ENCODE data around the gene STXBP6.

The STXBP6 gene

GRCh38 chr14:24978862-24979724 lies 70.9 kb downstream of the STXBP6 start:
- no peak overlapping the region for H3K27ac ChIP-seq (ENCODE audit: low read length)
- H3K4me1 ChIP-seq (ENCODE audit: control insufficient read depth in 1 of 2, insufficient read depth in 2 of 2, low read length in 2 of 2), result peaks cover 13 to 20% of the 10 kb centered on the region in 2 donors

GRCh38 chr14:24976602-24977001 lies 73.3 kb downstream of the STXBP6 start:
- no peaks in the 10 kb centered on the region for H3K27me3 ChIP-seq (ENCODE audit: low read depth, low read length)
- H3K4me3 ChIP-seq (ENCODE audit: low read depth in 1 of 2, low read length in 2 of 2), result no peak overlapping the region
- H3K27ac ChIP-seq (ENCODE audit: low read length), result no peak overlapping the region
- H3K9me3 ChIP-seq (ENCODE audit: control insufficient read depth in 1 of 2, low read length in 2 of 2), result no peaks in the 10 kb centered on the region
- H3K4me1 ChIP-seq (ENCODE audit: control insufficient read depth in 1 of 2, insufficient read depth in 2 of 2, low read length in 2 of 2), result peaks cover 13 to 27% of the 10 kb centered on the region in 2 donors
- no peaks in the 10 kb centered on the region for H3K36me3 ChIP-seq (ENCODE audit: control insufficient read depth in 1 of 2, insufficient read depth in 2 of 2, low read length in 2 of 2)

More at GRCh38 chr14:24978862-24979724, 70.9 kb downstream of the STXBP6 start:
- H3K36me3 ChIP-seq (ENCODE audit: control insufficient read depth in 1 of 2, insufficient read depth in 2 of 2, low read length in 2 of 2), result no peaks in the 10 kb centered on the region
- no peaks in the 10 kb centered on the region for H3K9me3 ChIP-seq (ENCODE audit: control insufficient read depth in 1 of 2, low read length in 2 of 2)
- no peaks in the 10 kb centered on the region for H3K27me3 ChIP-seq (ENCODE audit: low read depth, low read length)
- no peak overlapping the region for H3K4me3 ChIP-seq (ENCODE audit: low read depth in 1 of 2, low read length in 2 of 2)

- Histone ChIP-seq H3K27me3 (ENCODE audit: low read depth, low read length) (no peaks in the 10 kb centered on the region), H3K36me3 (ENCODE audit: control insufficient read depth in 1 of 2, insufficient read depth in 2 of 2, low read length in 2 of 2) (no peaks in the 10 kb centered on the region), H3K27ac (ENCODE audit: low read length) (no peak overlapping the region), H3K4me3 (ENCODE audit: low read depth in 1 of 2, low read length in 2 of 2) (no peak overlapping the region), H3K9me3 (ENCODE audit: control insufficient read depth in 1 of 2, low read length in 2 of 2) (no peaks in the 10 kb centered on the region), H3K4me1 (ENCODE audit: control insufficient read depth in 1 of 2, insufficient read depth in 2 of 2, low read length in 2 of 2) (peaks cover 13 to 33% of the 10 kb centered on the region in 2 donors)
These were observed 74.6 kb downstream of the STXBP6 start for GRCh38 chr14:24975393-24975792.

- Histone ChIP-seq H3K4me3 (ENCODE audit: low read depth in 1 of 2, low read length in 2 of 2) (no peak overlapping the region), H3K27me3 (ENCODE audit: low read depth, low read length) (no peaks in the 10 kb centered on the region), H3K9me3 (ENCODE audit: control insufficient read depth in 1 of 2, low read length in 2 of 2) (no peaks in the 10 kb centered on the region), H3K27ac (ENCODE audit: low read length) (no peak overlapping the region), H3K36me3 (ENCODE audit: control insufficient read depth in 1 of 2, insufficient read depth in 2 of 2, low read length in 2 of 2) (no peaks in the 10 kb centered on the region), H3K4me1 (ENCODE audit: control insufficient read depth in 1 of 2, insufficient read depth in 2 of 2, low read length in 2 of 2) (peaks cover 13 to 33% of the 10 kb centered on the region in 2 donors)
These were observed 75.2 kb downstream of the STXBP6 start for GRCh38 chr14:24974591-24975374.

GRCh38 chr14:24972844-24973243 lies 77.1 kb downstream of the STXBP6 start:
- Histone ChIP-seq H3K36me3 (ENCODE audit: control insufficient read depth in 1 of 2, insufficient read depth in 2 of 2, low read length in 2 of 2) (no peaks in the 10 kb centered on the region), H3K9me3 (ENCODE audit: control insufficient read depth in 1 of 2, low read length in 2 of 2) (no peaks in the 10 kb centered on the region), H3K4me3 (ENCODE audit: low read depth in 1 of 2, low read length in 2 of 2) (no peak overlapping the region), H3K27ac (ENCODE audit: low read length) (no peak overlapping the region), H3K4me1 (ENCODE audit: control insufficient read depth in 1 of 2, insufficient read depth in 2 of 2, low read length in 2 of 2) (peaks cover 0 to 33% of the 10 kb centered on the region in 2 donors), H3K27me3 (ENCODE audit: low read depth, low read length) (no peaks in the 10 kb centered on the region)

- no peaks in the 10 kb centered on the region for H3K9me3 ChIP-seq (ENCODE audit: control insufficient read depth in 1 of 2, low read length in 2 of 2)
- H3K27ac ChIP-seq (ENCODE audit: low read length), result no peak overlapping the region
- peaks cover 0 to 45% of the 10 kb centered on the region in 2 donors for H3K4me1 ChIP-seq (ENCODE audit: control insufficient read depth in 1 of 2, insufficient read depth in 2 of 2, low read length in 2 of 2)
- H3K27me3 ChIP-seq (ENCODE audit: low read depth, low read length), result no peaks in the 10 kb centered on the region
- no peaks in the 10 kb centered on the region for H3K36me3 ChIP-seq (ENCODE audit: control insufficient read depth in 1 of 2, insufficient read depth in 2 of 2, low read length in 2 of 2)
- no peak overlapping the region for H3K4me3 ChIP-seq (ENCODE audit: low read depth in 1 of 2, low read length in 2 of 2)
These were observed 78.7 kb downstream of the STXBP6 start for GRCh38 chr14:24971255-24971654.

- Histone ChIP-seq H3K9me3 (ENCODE audit: control insufficient read depth in 1 of 2, low read length in 2 of 2) (no peaks in the 10 kb centered on the region), H3K36me3 (ENCODE audit: control insufficient read depth in 1 of 2, insufficient read depth in 2 of 2, low read length in 2 of 2) (no peaks in the 10 kb centered on the region), H3K4me3 (ENCODE audit: low read depth in 1 of 2, low read length in 2 of 2) (peak overlapping the region in 1 of 2 donors; percentile 10), H3K27ac (ENCODE audit: low read length) (peak overlapping the region; percentile 48), H3K27me3 (ENCODE audit: low read depth, low read length) (no peaks in the 10 kb centered on the region), H3K4me1 (ENCODE audit: control insufficient read depth in 1 of 2, insufficient read depth in 2 of 2, low read length in 2 of 2) (peaks cover 0 to 28% of the 10 kb centered on the region in 2 donors)
These were observed 83.4 kb downstream of the STXBP6 start for GRCh38 chr14:24966579-24966964.

GRCh38 chr14:24965934-24966578 lies 83.9 kb downstream of the STXBP6 start:
- Histone ChIP-seq H3K27me3 (ENCODE audit: low read depth, low read length) (no peaks in the 10 kb centered on the region), H3K9me3 (ENCODE audit: control insufficient read depth in 1 of 2, low read length in 2 of 2) (no peaks in the 10 kb centered on the region), H3K4me3 (ENCODE audit: low read depth in 1 of 2, low read length in 2 of 2) (peak overlapping the region in 1 of 2 donors; percentile 10), H3K27ac (ENCODE audit: low read length) (peak overlapping the region; percentile 48), H3K4me1 (ENCODE audit: control insufficient read depth in 1 of 2, insufficient read depth in 2 of 2, low read length in 2 of 2) (peaks cover 0 to 23% of the 10 kb centered on the region in 2 donors), H3K36me3 (ENCODE audit: control insufficient read depth in 1 of 2, insufficient read depth in 2 of 2, low read length in 2 of 2) (no peaks in the 10 kb centered on the region)

- peak overlapping the region in 1 of 2 donors; percentile 10 for H3K4me3 ChIP-seq (ENCODE audit: low read depth in 1 of 2, low read length in 2 of 2)
- H3K36me3 ChIP-seq (ENCODE audit: control insufficient read depth in 1 of 2, insufficient read depth in 2 of 2, low read length in 2 of 2), result no peaks in the 10 kb centered on the region
- H3K9me3 ChIP-seq (ENCODE audit: control insufficient read depth in 1 of 2, low read length in 2 of 2), result no peaks in the 10 kb centered on the region
- no peaks in the 10 kb centered on the region for H3K27me3 ChIP-seq (ENCODE audit: low read depth, low read length)
- peaks cover 0 to 26% of the 10 kb centered on the region in 2 donors for H3K4me1 ChIP-seq (ENCODE audit: control insufficient read depth in 1 of 2, insufficient read depth in 2 of 2, low read length in 2 of 2)
- H3K27ac ChIP-seq (ENCODE audit: low read length), result peak overlapping the region; percentile 48
These were observed 84.4 kb downstream of the STXBP6 start for GRCh38 chr14:24965578-24965933.

- peaks cover 0 to 34% of the 10 kb centered on the region in 2 donors for H3K4me1 ChIP-seq (ENCODE audit: control insufficient read depth in 1 of 2, insufficient read depth in 2 of 2, low read length in 2 of 2)
- no peaks in the 10 kb centered on the region for H3K27me3 ChIP-seq (ENCODE audit: low read depth, low read length)
- peak overlapping the region; percentile 29 for H3K27ac ChIP-seq (ENCODE audit: low read length)
- no peaks in the 10 kb centered on the region for H3K36me3 ChIP-seq (ENCODE audit: control insufficient read depth in 1 of 2, insufficient read depth in 2 of 2, low read length in 2 of 2)
- no peak overlapping the region for H3K4me3 ChIP-seq (ENCODE audit: low read depth in 1 of 2, low read length in 2 of 2)
- H3K9me3 ChIP-seq (ENCODE audit: control insufficient read depth in 1 of 2, low read length in 2 of 2), result no peaks in the 10 kb centered on the region
These were observed 85.4 kb downstream of the STXBP6 start for GRCh38 chr14:24964591-24964990.

GRCh38 chr14:24964048-24964447 lies 85.9 kb downstream of the STXBP6 start:
- Histone ChIP-seq H3K4me3 (ENCODE audit: low read depth in 1 of 2, low read length in 2 of 2) (no peak overlapping the region), H3K27me3 (ENCODE audit: low read depth, low read length) (no peaks in the 10 kb centered on the region), H3K9me3 (ENCODE audit: control insufficient read depth in 1 of 2, low read length in 2 of 2) (no peaks in the 10 kb centered on the region), H3K36me3 (ENCODE audit: control insufficient read depth in 1 of 2, insufficient read depth in 2 of 2, low read length in 2 of 2) (no peaks in the 10 kb centered on the region), H3K27ac (ENCODE audit: low read length) (no peak overlapping the region), H3K4me1 (ENCODE audit: control insufficient read depth in 1 of 2, insufficient read depth in 2 of 2, low read length in 2 of 2) (peaks cover 0 to 39% of the 10 kb centered on the region in 2 donors)

Data from muscle layer of duodenum (tissue), 2 donors.